Activated CD4-positive, alpha-beta T cell treated with anti-CD3 and anti-CD28 coated beads, Interleukin-2, Interleukin-4, amounts not matched to agents 100 ng/mL and 50 ng/mL, durations not matched to agents 16 hours and 8 hours (primary cell): Measurements from ENCODE around the gene TUBA4A.
"Not testable (repeated sequence)": the region's sequence is repeated elsewhere in the genome, so short reads cannot be mapped to it uniquely, and the experiment has no call there.

ENCODE experiments used
- DNase-seq: peaks from one replicate; pipeline ENCODE4 v3.0.0-alpha.2; 2020; ENCODE audit warnings: low spot score

The TUBA4A gene

GRCh38 chr2:219253753-219254589 lies at the start of gene TUBA4A:
Gene TUBA4A, minus strand, starts transcription at chr2:219253918. Its CDS starts 60 bp downstream, at chr2:219253858.
- peak; percentile 89 for DNase-seq

DNA sequence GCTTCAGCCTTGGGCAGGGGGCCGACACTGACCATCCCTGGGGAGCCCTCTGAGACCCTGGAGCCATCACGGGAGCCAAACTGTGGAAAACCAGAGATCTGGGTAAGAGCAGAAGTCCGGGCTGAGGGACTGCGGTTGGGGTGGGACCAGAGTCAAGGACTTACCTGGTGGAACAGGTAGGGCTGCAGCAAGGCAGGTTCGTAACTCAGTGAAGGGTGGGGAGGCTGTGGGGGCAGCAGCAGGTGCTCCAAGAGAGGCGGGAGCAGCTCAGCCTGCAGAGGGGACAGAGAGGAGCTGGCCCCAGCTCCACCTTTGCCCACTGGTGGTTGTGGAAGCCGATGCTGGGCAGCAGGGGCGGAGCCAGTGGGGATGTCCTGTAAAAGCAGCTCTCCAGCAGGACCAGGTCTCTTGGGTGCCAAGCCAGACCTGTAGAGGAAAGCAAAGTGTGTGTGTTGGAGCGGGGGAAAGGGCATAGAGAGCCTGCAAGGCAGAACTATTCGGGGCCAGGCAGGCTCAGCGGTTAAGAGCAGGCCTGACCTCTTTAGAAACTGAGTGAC lies 48.8 kb upstream of the TUBA4A start:
- no peak for DNase-seq

- no peak for DNase-seq
These were observed 46.3 kb upstream of the TUBA4A start for GRCh38 chr2:219300022-219300421.

DNA sequence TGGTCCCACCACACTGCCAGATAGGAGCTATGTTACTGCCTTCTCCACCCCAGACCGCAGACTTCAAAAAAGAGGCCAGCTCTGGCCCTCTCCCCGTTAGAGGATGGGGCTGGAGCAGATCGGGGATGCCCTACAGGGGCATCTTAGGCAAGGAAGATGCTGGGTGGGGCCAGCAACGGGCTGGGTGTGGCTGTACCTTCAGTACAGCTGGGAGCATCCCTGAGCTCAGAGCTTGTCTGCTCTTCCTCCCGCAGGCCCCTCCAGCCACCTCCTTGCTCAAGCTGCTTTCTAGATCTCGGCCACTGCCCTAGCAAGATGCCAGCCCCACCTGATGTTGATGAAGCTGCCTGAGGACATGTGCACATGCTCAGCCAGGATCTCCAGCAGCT lies 45.6 kb upstream of the TUBA4A start:
- DNase-seq: no peak

- DNase-seq: peak; percentile 89
These were observed 45.1 kb upstream of the TUBA4A start for GRCh38 chr2:219298759-219299371.

DNA sequence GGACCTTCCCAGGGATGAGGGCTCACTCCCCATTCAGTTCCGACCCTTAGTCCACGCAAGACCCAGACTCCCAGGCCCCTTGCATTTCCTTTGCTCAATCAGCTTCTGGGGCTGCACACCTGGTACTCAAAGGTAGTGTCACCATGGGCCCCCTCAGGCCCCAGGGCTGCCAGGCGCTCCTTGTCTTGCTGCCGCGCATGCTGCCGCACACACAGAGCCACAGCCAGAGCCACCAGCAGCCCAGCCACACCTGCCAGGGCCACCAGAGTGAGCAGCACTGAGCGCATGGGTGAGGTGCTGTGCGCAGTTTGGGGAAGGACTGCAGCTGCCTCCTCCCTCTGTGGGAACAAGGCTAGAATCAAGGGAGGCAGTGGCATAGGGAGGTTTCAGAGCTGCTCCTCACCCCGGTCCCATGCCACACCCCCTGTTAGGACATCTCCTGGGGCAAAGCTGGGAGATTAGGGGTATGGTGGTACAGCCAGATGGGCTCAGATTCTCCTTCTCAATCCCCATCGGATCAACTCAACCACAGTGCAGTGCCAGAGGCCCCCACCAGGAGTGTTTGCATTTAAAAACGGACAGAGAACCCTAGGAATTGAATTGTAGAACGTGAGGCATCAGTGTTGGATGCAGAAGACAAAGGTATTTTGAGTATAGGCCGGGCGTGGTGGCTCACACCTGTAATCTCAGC lies 44.2 kb upstream of the TUBA4A start:
- DNase-seq: no peak

- DNase-seq: no peak
These were observed 43.1 kb upstream of the TUBA4A start for GRCh38 chr2:219296631-219297391.

DNA sequence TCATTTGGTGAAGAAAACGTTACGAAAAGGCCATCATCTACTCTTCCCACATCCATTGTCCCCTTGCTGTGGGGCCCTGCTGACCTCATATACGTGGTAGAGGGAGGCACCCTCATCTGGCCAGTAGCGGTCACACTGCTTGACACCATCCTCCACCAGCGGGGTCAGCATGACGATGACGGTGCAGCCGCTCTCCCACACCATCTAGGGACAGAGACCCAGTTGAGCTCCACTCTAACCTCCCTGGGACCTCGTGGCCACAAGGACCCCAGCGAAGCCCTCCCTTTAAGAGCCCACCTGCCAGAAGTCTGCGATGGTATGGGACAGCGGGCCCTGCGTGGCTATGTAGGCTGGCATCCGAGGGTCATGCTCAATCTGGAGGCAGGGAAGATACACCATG lies 42.4 kb upstream of the TUBA4A start:
- no peak for DNase-seq

- DNase-seq: peak; percentile 92
These were observed 40.9 kb upstream of the TUBA4A start for GRCh38 chr2:219294356-219295351.

DNA sequence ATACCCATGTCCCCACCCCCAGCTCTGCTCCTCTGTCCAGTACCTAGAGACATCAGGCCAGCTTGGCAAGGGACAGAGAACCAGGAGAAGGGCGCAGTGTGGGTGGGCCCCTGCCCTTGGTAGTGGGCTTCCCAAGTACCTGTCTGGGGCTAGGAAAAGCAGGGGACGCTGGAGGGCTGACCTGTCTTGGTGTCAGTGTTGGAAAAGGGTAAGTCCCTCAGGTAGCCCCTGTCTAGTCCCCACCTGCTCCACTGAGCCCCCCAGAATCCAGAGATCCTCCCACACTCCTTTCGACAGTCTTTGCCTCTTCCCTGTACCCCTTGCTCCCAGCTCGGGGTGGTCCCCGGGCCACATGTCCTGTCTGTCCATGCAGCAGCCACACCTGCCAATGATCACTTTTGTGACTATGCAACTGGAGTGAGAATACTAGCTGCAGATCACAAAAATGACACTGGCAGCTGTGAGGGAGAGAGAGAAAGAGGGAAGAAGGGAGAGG lies 40.1 kb upstream of the TUBA4A start:
- no peak for DNase-seq

DNA sequence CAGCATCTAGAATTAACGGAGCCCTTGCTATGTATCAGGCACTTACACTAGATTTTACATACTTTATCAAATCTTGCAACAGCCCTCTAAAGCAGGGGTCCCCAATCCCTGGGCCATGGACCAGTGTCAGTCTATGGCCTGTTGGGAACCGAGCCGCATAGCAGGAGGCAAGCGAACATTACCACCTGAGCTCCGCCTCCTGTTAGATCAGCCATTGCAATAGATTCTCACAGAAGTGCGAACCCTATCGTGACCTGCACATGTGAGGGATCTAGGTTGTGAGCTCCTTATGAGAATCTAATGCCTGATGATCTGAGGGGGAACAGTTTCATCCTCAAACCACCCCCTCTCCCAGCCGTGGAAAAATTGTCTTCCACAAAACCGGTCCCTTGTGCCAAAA lies 38.9 kb upstream of the TUBA4A start:
- DNase-seq: no peak

DNA sequence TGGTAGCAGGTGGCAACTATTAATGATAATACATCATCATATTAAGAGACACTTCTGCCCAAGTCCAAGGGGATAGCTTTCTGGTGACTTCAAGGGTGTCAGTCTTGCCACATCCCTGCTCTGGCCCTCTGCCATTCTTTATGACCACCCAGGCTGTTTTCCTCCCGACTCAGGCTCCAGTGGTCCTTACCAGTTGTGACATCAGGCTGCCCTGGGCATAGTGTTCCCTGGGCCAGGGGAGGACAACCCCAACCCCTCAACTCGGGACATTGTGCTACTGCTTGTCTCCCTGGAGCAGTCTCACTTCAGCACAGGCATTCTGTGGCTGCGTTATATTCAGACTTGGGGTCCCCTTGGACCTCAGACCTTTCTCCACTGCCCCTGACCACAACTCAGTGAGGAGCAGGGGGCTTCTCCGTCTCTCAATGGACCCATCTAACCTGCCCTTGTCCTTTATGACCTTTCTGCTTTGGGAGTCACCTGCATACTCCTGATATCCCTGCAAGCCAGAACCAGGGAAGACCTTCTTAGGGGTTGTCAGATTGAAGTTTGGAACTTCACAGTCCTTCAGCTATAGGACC lies 38.3 kb upstream of the TUBA4A start:
- DNase-seq: no peak

DNA sequence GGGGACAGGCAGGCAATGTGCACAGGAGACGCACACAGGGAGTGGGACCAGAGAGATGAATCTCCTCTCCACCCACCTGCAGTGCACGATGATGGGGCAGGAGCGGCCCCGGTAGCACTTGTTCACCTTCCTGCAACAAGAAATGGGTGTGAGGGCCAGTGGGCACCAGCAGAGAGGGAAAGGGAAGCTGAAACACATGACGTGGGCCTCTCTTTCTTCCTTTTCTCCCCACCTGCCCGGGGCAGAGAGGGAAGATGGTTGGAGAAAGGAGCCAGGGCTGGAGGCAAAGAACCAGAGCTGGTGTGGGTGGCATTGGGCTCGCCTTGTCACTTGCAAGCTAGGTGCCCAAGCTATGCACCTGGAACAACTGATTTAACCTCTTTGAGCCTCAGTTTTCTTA lies 37.7 kb upstream of the TUBA4A start:
- no peak for DNase-seq

- DNase-seq: no peak
These were observed 36.9 kb upstream of the TUBA4A start for GRCh38 chr2:219290381-219291171.

- no peak for DNase-seq
These were observed 36.0 kb upstream of the TUBA4A start for GRCh38 chr2:219289537-219290361.

- DNase-seq: no peak
These were observed 35.4 kb upstream of the TUBA4A start for GRCh38 chr2:219289195-219289536.

- no peak for DNase-seq
These were observed 34.0 kb upstream of the TUBA4A start for GRCh38 chr2:219287580-219288265.

- DNase-seq: not testable (repeated sequence)
These were observed 33.4 kb upstream of the TUBA4A start for GRCh38 chr2:219287116-219287440.
